Activated CD4-positive, alpha-beta memory T cell treated with anti-CD3 and anti-CD28 coated beads for 36 hours (primary cell): ENCODE data around the gene KIF26B. TPM values are rescaled to one million over a fixed set of nuclear protein-coding genes. Genes with fewer than 3 reads are reported as not detected.

Experiments
- CTCF ChIA-PET: fragments of 350-600 bp; sonication (Branson Sonifier 250); formaldehyde crosslinking; loops from one replicate; lab custom pipeline; 2021; ENCODE audit warnings: antibody characterized with exemption, inconsistent platforms; lab: Charles Lee
- POLR2A ChIA-PET: fragments of 350-600 bp; sonication (Branson Sonifier 250); formaldehyde crosslinking; loops from one replicate; lab custom pipeline; 2021; ENCODE audit warnings: antibody characterized with exemption; lab: Charles Lee
- DNase-seq: peaks from one replicate; pipeline ENCODE4 v3.0.0-alpha.2; 2020
- H3K27ac Mint-ChIP-seq: one replicate; pipeline ENCODE4 v1.8.0; 2021; ENCODE audit warnings: mixed read lengths
- H3K27me3 Mint-ChIP-seq: one replicate; pipeline ENCODE4 v1.8.0; 2021; ENCODE audit warnings: mixed read lengths
- H3K36me3 Mint-ChIP-seq: one replicate; pipeline ENCODE4 v1.8.0; 2021; ENCODE audit warnings: mixed read lengths
- H3K4me1 Mint-ChIP-seq: one replicate; pipeline ENCODE4 v1.8.0; 2021; ENCODE audit warnings: low read depth, mixed read lengths
- H3K4me3 Mint-ChIP-seq: one replicate; pipeline ENCODE4 v1.8.0; 2021; ENCODE audit warnings: mild to moderate bottlenecking, mixed read lengths
- H3K9me3 Mint-ChIP-seq: one replicate; pipeline ENCODE4 v1.8.0; 2021; ENCODE audit warnings: mixed read lengths
- intact Hi-C: fragments of 100-400 bp; cut with micrococcal nuclease; formaldehyde crosslinking; loops from one replicate; pipeline ENCODE4 v1.15.1; 2023
- total RNA-seq, 2 experiments: library from RNA; stranded (reverse); gene quantifications; one replicate each; pipeline ENCODE4 v1.2.3, GENCODE V29; 2021

The KIF26B gene
- total RNA-seq, 2 experiments from 2014 or later = not detected

GRCh38 chr1:245751116-245751515 lies 596.3 kb downstream of the KIF26B start:
- peaks cover 37% of the 10 kb centered on the region for H3K9me3 Mint-ChIP-seq
- H3K4me3 Mint-ChIP-seq = no peak overlapping the region
- peaks cover 50% of the 10 kb centered on the region for H3K36me3 Mint-ChIP-seq
- CTCF ChIA-PET = no interaction called here
- no peaks in the 10 kb centered on the region for H3K4me1 Mint-ChIP-seq
- H3K27me3 Mint-ChIP-seq = no peaks in the 10 kb centered on the region
- intact Hi-C loops = no loop called here
- POLR2A ChIA-PET = no interaction called here
- no peak for DNase-seq
- H3K27ac Mint-ChIP-seq = no peak overlapping the region

DNA sequence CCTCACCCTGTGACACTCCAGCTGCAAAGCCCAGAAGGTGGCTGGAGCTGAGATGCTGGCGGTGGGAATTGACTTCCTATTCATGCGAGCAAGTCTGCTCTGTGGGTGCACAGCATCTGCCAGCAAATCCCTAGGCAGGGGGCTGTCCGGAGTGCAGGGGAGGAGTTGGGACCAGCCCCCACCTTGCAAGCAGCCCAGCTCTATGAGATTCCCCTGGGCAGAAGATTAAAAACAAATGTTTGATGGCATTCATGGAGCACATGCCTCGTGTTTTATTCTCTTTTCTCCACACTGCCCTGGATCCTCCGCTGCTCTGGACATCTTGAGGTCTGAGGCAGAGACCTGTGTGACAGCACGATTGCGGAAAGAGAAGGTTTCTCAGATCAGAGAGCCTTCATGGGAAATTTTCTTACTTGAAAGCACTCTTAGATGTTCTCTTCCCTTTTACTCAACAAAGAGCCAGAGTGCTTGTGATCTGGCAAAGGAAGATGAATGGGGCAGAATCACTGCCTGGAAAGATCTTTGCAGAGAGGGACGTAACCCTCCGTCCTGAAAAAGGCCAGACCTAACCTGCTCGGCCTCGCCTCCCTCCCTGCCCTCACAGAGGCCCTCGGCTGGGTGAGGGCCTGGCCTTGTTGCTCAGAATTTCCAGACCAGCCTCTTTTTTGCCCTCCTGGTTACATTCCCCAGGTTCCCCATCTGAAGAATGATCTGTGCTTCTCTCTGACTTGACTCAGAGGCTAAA lies 597.1 kb downstream of the KIF26B start:
- ChIA-PET POLR2A (no interaction called here), CTCF (no interaction called here)
- no peak overlapping the region for H3K4me3 Mint-ChIP-seq
- peaks cover 36% of the 10 kb centered on the region for H3K9me3 Mint-ChIP-seq
- intact Hi-C loops = no loop called here
- H3K27ac Mint-ChIP-seq = no peak overlapping the region
- no peaks in the 10 kb centered on the region for H3K4me1 Mint-ChIP-seq
- DNase-seq = no peak
- H3K27me3 Mint-ChIP-seq = no peaks in the 10 kb centered on the region
- peaks cover 48% of the 10 kb centered on the region for H3K36me3 Mint-ChIP-seq

DNA sequence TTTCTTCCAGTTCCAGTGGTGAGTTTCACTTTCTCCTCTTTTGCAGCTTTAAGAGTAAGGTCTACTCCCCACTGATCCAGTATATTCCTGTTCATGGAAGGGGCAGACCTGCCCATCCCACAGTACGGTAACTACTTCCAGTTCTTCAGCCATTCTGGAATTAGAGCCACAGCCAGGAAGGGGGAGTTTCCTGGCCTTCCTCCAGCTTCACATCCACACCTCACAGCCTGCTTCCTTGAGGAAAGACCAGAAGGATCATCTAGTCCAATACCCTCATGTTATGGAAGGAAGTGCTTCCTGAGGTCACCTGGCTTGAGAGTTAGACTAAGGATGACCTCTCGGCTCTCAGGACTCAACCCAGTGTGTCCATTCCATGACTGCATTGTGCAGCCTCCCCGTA lies 597.8 kb downstream of the KIF26B start:
- CTCF ChIA-PET = no interaction called here
- no peak overlapping the region for H3K4me3 Mint-ChIP-seq

DNA sequence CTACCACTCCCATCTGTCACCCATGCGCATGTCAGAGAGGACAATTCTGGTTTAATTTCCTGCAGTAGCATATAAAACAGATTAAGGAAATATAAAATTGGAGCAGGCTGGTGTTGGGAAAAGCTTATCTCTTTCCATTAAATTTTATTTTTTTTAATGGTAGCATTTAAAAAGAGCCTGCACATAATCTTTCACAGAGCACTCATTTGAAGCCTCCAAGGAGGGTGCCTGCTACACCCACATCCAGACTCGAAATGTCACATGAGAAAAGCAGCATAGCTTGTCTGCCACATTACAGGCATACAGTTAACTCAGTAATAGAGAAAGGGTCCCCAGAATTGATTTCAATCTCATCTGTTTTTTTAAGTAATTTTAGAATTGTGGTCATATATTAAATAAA lies 599.0 kb downstream of the KIF26B start:
- H3K4me1 Mint-ChIP-seq = no peaks in the 10 kb centered on the region
- CTCF ChIA-PET = interaction anchor here (1.4 kb wide), 1 partner anchor 601 kb away, joined by 3 read pairs; no protein-coding TSS in a partner anchor
- POLR2A ChIA-PET = no interaction called here
- no peak for DNase-seq
- no peak overlapping the region for H3K27ac Mint-ChIP-seq
- no peaks in the 10 kb centered on the region for H3K27me3 Mint-ChIP-seq
- intact Hi-C loops = no loop called here
- peaks cover 45% of the 10 kb centered on the region for H3K36me3 Mint-ChIP-seq
- peaks cover 39% of the 10 kb centered on the region for H3K9me3 Mint-ChIP-seq
- no peak overlapping the region for H3K4me3 Mint-ChIP-seq

More for the DNA sequence above, 597.8 kb downstream of the KIF26B start:
- POLR2A ChIA-PET = no interaction called here
- Mint-ChIP-seq H3K27ac (no peak overlapping the region), H3K27me3 (no peaks in the 10 kb centered on the region), H3K4me1 (no peaks in the 10 kb centered on the region), H3K9me3 (peaks cover 35% of the 10 kb centered on the region), H3K36me3 (peaks cover 47% of the 10 kb centered on the region)
- DNase-seq = no peak
- intact Hi-C loops = no loop called here

- ChIA-PET POLR2A (no interaction called here), CTCF (interaction anchor here (1.4 kb wide), 1 partner anchor 601 kb away, joined by 3 read pairs; no protein-coding TSS in a partner anchor)
- H3K27me3 Mint-ChIP-seq = no peaks in the 10 kb centered on the region
Measured at GRCh38 chr1:245754463-245754961, 599.7 kb downstream of the KIF26B start.

More at GRCh38 chr1:245754463-245754961, 599.7 kb downstream of the KIF26B start:
- no peak overlapping the region for H3K4me3 Mint-ChIP-seq
- H3K36me3 Mint-ChIP-seq = peaks cover 44% of the 10 kb centered on the region
- peaks cover 39% of the 10 kb centered on the region for H3K9me3 Mint-ChIP-seq
- H3K4me1 Mint-ChIP-seq = no peaks in the 10 kb centered on the region
- H3K27ac Mint-ChIP-seq = no peak overlapping the region
- intact Hi-C loops = no loop called here
- DNase-seq = no peak
